GM12878 (cell line): ENCODE measurements around the gene TPRX1. TPM values are rescaled to one million over a fixed set of nuclear protein-coding genes. Genes with fewer than 3 reads are reported as not detected.

Experiments used
- BACH1 ChIP-seq: fragments of 450-650 bp; IDR thresholded peaks from 2 replicates; pipeline ENCODE4 v1.6.1; 2017; ENCODE audit warnings: mild to moderate bottlenecking, borderline replicate concordance
- BHLHE40 ChIP-seq, 2 experiments: fragments of 450-650 bp in 1 of 2; IDR thresholded peaks; 2 replicates each; pipeline ENCODE4 v1.6.1; 2011 to 2017; ENCODE audit warnings: low read depth in 2 of 2, borderline replicate concordance in 1 of 2, improper control_type of control experiment in 1 of 2, low read length in 1 of 2, mild to moderate bottlenecking in 1 of 2
- BRCA1 ChIP-seq: IDR thresholded peaks from 2 replicates; pipeline ENCODE4 v1.6.1; 2011; ENCODE audit warnings: low read depth, low read length, improper control_type of control experiment
- CBFB ChIP-seq: IDR thresholded peaks from 2 replicates; pipeline ENCODE4 v1.6.1; 2016; ENCODE audit warnings: antibody characterized with exemption, low read depth
- CHD1 ChIP-seq: IDR thresholded peaks from 2 replicates; pipeline ENCODE4 v1.6.1; 2012; ENCODE audit warnings: low read depth, low read length, improper control_type of control experiment
- CHD4 ChIP-seq: fragments of 200-600 bp; sonication (generic); IDR thresholded peaks from 2 replicates; pipeline ENCODE4 v1.6.1; 2016; ENCODE audit warnings: mild to moderate bottlenecking
- EGR1 ChIP-seq, 2 experiments: IDR thresholded peaks; 1 replicate in 1 of 2; 2 replicates in 1 of 2; pipeline ENCODE4 v1.6.1; 2011 to 2012; ENCODE audit warnings: low read depth in 2 of 2, low read length in 2 of 2, borderline replicate concordance in 1 of 2, mild to moderate bottlenecking in 1 of 2, moderate library complexity in 1 of 2
- FOXK2 ChIP-seq: fragments of 450-650 bp; IDR thresholded peaks from 2 replicates; pipeline ENCODE4 v1.6.1; 2017; ENCODE audit warnings: mild to moderate bottlenecking, moderate library complexity
- GATAD2B ChIP-seq: fragments of 450-650 bp; conservative IDR thresholded peaks from 2 replicates; pipeline ENCODE4 v1.6.1; 2017; ENCODE audit warnings: low read depth, mild to moderate bottlenecking, moderate library complexity
- HDGF ChIP-seq: fragments of 450-650 bp; IDR thresholded peaks from 2 replicates; pipeline ENCODE4 v1.6.1; 2016; ENCODE audit warnings: antibody characterized with exemption
- JUNB ChIP-seq: IDR thresholded peaks from 2 replicates; pipeline ENCODE4 v1.6.1; 2016; ENCODE audit warnings: antibody characterized with exemption, mild to moderate bottlenecking
- JUND ChIP-seq: IDR thresholded peaks from 2 replicates; pipeline ENCODE4 v1.6.1; 2012; ENCODE audit warnings: low read depth, mild to moderate bottlenecking, low read length, improper control_type of control experiment, moderate library complexity
- KLF5 ChIP-seq: fragments of 450-650 bp; IDR thresholded peaks from 2 replicates; pipeline ENCODE4 v1.6.1; 2014; ENCODE audit warnings: mild to moderate bottlenecking; ENCODE audit not compliant: partially characterized antibody
- LARP7 ChIP-seq: fragments of 450-650 bp; IDR thresholded peaks from 2 replicates; pipeline ENCODE4 v1.6.1; 2017; ENCODE audit warnings: mild to moderate bottlenecking
- MTA2 ChIP-seq: fragments of 450-650 bp; IDR thresholded peaks from 2 replicates; pipeline ENCODE4 v1.6.1; 2016; ENCODE audit warnings: low read depth, mild to moderate bottlenecking, moderate library complexity
- POLR2A ChIP-seq: IDR thresholded peaks from 2 replicates; pipeline ENCODE4 v1.6.1; 2011; ENCODE audit warnings: low read depth, mild to moderate bottlenecking, low read length
- RBBP5 ChIP-seq: fragments of 200-600 bp; sonication (generic); conservative IDR thresholded peaks from 2 replicates; pipeline ENCODE4 v1.6.1; 2016
- RCOR1 ChIP-seq: conservative IDR thresholded peaks from 2 replicates; pipeline ENCODE4 v1.6.1; 2012; ENCODE audit warnings: low read depth, low read length, improper control_type of control experiment
- SP1 ChIP-seq: IDR thresholded peaks from one replicate; pipeline ENCODE4 v1.6.1; 2011; ENCODE audit warnings: low read depth, low read length
- TAF1 ChIP-seq: IDR thresholded peaks from 2 replicates; pipeline ENCODE4 v1.6.1; 2011; ENCODE audit warnings: mild to moderate bottlenecking, low read depth, low read length, borderline replicate concordance
- TCF3 ChIP-seq: IDR thresholded peaks from 2 replicates; pipeline ENCODE4 v1.6.1; 2012; ENCODE audit warnings: low read depth, mild to moderate bottlenecking, low read length, borderline replicate concordance; ENCODE audit not compliant: insufficient read depth
- WRNIP1 ChIP-seq: IDR thresholded peaks from 2 replicates; pipeline ENCODE4 v1.6.1; 2011; ENCODE audit warnings: low read depth, low read length, improper control_type of control experiment, borderline replicate concordance
- YY1 ChIP-seq: IDR thresholded peaks from 2 replicates; pipeline ENCODE4 v1.6.1; 2011; ENCODE audit warnings: low read depth, mild to moderate bottlenecking, low read length
- ZNF207 ChIP-seq: fragments of 450-650 bp; IDR thresholded peaks from 2 replicates; pipeline ENCODE4 v1.6.1; 2014; ENCODE audit warnings: antibody characterized with exemption, mild to moderate bottlenecking, borderline replicate concordance
- polyA plus RNA-seq, 11 experiments: library from polyadenylated mRNA; depleted of rRNA in 4 of 11; unstranded in 6 of 11; stranded (reverse) in 5 of 11; fragments of >200 nt; fragmentation: Nextera tagmentation in 4 of 11; fragmentation: Illumina TruSeq in 1 of 11; extraction: Ambion mirVana in 4 of 11; extraction: Trizol in 1 of 11; gene quantifications; 1 replicate in 1 of 11; 2 replicates in 10 of 11; pipeline versions ENCODE4 v1.2.1 to v1.2.3, GENCODE V29; 2011 to 2016; ENCODE audit warnings: inconsistent platforms in 2 of 11, missing spikeins in 2 of 11, low read depth in 1 of 11
- total RNA-seq, 4 experiments: library from RNA; depleted of rRNA in 3 of 4; stranded (reverse); fragments of >200 nt in 3 of 4; fragmentation: Illumina TruSeq in 1 of 4; extraction: Trizol in 1 of 4; gene quantifications; 2 replicates each; pipeline versions ENCODE4 v1.2.1 to v1.2.3, GENCODE V29; 2013 to 2021
- TF ChIP-seq, protein P1 (sequence below): fragments of 450-650 bp; conservative IDR thresholded peaks from 2 replicates; pipeline ENCODE4 v1.6.1; 2017; ENCODE audit warnings: mild to moderate bottlenecking, moderate library complexity
- TF ChIP-seq, protein P2 (sequence below): IDR thresholded peaks from 2 replicates; pipeline ENCODE4 v1.6.1; 2012; ENCODE audit warnings: low read depth, low read length, improper control_type of control experiment
- TF ChIP-seq, protein P3 (sequence below), 3 experiments: IDR thresholded peaks in 2 of 3; conservative IDR thresholded peaks in 1 of 3; 2 replicates each; pipeline ENCODE4 v1.5.1; 2011; ENCODE audit warnings: low read depth in 3 of 3, low read length in 3 of 3, mild to moderate bottlenecking in 3 of 3, control low read depth in 2 of 3, moderate library complexity in 2 of 3, inconsistent platforms in 1 of 3, mixed read lengths in 1 of 3; ENCODE audit not compliant: control insufficient read depth in 2 of 3, insufficient read depth in 1 of 3; ENCODE audit errors: extremely low read depth in 1 of 3

TPRX1 gene
- total and polyA plus RNA-seq, 10 of the 15 experiments (the other 5 are each of a cell fraction or from before 2014, with no cell fraction given), result not detected

DNA sequence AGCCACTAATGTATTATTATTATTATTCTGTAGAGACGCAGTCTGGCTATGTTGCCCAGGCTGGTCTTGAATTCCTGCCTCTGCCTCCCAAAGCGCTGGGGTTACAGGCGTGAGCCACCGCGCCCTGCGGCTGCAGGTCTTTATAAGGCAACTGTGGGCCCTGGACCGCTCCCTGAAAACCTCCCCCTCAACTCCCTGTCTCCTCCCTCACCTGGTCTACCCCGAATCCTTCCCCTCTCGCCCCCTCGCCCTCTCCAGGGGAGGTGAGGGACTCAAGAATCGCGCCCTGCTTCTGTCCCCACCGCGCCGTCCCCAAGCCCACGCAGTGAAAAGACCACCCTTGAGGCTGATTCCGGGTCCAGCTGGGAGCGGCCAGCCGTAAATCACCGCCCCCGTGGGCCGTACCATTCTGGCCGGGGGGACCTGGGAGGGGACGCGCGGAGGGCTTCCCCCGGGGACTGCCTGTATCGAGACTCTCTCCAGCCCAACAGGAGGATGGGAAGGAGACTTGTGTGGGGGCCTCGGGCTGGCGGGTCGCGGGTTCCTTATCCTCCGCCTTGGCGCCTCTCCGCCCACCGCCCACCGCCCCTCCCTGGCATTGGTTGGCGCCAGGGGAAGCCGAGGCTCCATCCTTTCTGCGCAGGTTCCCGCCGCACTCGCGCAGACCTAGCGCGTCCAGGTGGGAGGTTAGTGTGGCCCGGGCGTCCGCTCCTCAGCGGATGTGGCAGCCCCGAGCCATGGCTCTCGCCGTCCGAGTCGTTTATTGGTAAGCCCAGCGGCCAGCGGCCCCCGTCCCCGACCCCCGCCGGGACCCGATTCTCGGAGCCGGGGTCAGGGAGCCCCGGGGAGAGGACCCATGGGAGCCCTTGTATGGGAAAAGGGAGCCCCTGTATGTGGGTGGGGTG, 26.1 kb downstream of the TPRX1 start, which contains the start of gene SELENOW (continued):
- peak; percentile 76 for TF ChIP-seq TCF3
- TF ChIP-seq BHLHE40 (IDR thresholded peaks at IDR 0.05; ENCODE audit: borderline replicate concordance in 1 of 2, low read depth in 2 of 2, low read length in 1 of 2), result peak; percentile 96 to 99
- peak; percentile 99 for TF ChIP-seq FOXK2
- TF ChIP-seq TAF1, result peak; percentile 91
- TF ChIP-seq, protein P1, sequence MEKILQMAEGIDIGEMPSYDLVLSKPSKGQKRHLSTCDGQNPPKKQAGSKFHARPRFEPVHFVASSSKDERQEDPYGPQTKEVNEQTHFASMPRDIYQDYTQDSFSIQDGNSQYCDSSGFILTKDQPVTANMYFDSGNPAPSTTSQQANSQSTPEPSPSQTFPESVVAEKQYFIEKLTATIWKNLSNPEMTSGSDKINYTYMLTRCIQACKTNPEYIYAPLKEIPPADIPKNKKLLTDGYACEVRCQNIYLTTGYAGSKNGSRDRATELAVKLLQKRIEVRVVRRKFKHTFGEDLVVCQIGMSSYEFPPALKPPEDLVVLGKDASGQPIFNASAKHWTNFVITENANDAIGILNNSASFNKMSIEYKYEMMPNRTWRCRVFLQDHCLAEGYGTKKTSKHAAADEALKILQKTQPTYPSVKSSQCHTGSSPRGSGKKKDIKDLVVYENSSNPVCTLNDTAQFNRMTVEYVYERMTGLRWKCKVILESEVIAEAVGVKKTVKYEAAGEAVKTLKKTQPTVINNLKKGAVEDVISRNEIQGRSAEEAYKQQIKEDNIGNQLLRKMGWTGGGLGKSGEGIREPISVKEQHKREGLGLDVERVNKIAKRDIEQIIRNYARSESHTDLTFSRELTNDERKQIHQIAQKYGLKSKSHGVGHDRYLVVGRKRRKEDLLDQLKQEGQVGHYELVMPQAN, result peak; percentile 78
- TF ChIP-seq, protein P2, sequence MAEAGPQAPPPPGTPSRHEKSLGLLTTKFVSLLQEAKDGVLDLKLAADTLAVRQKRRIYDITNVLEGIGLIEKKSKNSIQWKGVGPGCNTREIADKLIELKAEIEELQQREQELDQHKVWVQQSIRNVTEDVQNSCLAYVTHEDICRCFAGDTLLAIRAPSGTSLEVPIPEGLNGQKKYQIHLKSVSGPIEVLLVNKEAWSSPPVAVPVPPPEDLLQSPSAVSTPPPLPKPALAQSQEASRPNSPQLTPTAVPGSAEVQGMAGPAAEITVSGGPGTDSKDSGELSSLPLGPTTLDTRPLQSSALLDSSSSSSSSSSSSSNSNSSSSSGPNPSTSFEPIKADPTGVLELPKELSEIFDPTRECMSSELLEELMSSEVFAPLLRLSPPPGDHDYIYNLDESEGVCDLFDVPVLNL, result no peak
- TF ChIP-seq MTA2, result peak; percentile 57
- peak; percentile 99 for TF ChIP-seq KLF5
- peak; percentile 57; the same call in 1 of the 2 replicates for TF ChIP-seq RCOR1
- peak; percentile 50; the same call in 1 of the 2 replicates for TF ChIP-seq BACH1
- TF ChIP-seq CBFB, result peak; percentile 61
- peak; percentile 41; the same call in 1 of the 2 replicates for TF ChIP-seq YY1
- no peak for TF ChIP-seq RBBP5
- peak; percentile 9 to 84 for TF ChIP-seq EGR1 (IDR thresholded peaks at IDR 0.05; ENCODE audit: borderline replicate concordance in 1 of 2, low read depth in 2 of 2, low read length in 2 of 2)
- TF ChIP-seq GATAD2B, result peak; percentile 84
- TF ChIP-seq WRNIP1, result no peak
- TF ChIP-seq CHD1, result peak; percentile 98
- 0 out of 2 replicates have a peak, but pooled peaks have one; percentile 26 for TF ChIP-seq HDGF
- peak; percentile 99 for TF ChIP-seq POLR2A
- TF ChIP-seq LARP7, result peak; percentile 67; the same call in 1 of the 2 replicates
- peak; percentile 99 for TF ChIP-seq JUND
- peak; percentile 90; the same call in 1 of the 2 replicates for TF ChIP-seq ZNF207
- TF ChIP-seq CHD4, result no peak
- TF ChIP-seq SP1, result peak; percentile 90
- TF ChIP-seq, protein P3, sequence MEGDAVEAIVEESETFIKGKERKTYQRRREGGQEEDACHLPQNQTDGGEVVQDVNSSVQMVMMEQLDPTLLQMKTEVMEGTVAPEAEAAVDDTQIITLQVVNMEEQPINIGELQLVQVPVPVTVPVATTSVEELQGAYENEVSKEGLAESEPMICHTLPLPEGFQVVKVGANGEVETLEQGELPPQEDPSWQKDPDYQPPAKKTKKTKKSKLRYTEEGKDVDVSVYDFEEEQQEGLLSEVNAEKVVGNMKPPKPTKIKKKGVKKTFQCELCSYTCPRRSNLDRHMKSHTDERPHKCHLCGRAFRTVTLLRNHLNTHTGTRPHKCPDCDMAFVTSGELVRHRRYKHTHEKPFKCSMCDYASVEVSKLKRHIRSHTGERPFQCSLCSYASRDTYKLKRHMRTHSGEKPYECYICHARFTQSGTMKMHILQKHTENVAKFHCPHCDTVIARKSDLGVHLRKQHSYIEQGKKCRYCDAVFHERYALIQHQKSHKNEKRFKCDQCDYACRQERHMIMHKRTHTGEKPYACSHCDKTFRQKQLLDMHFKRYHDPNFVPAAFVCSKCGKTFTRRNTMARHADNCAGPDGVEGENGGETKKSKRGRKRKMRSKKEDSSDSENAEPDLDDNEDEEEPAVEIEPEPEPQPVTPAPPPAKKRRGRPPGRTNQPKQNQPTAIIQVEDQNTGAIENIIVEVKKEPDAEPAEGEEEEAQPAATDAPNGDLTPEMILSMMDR (IDR thresholded peaks at IDR 0.05 in 2 of 3, conservative IDR thresholded peaks at IDR 0.05 in 1 of 3; ENCODE audit: control insufficient read depth in 2 of 3, extremely low read depth in 1 of 3, insufficient read depth in 1 of 3, low read depth in 3 of 3, low read length in 3 of 3), result no peak
- peak; percentile 43; the same call in 1 of the 2 replicates for TF ChIP-seq BRCA1
- no peak for TF ChIP-seq JUNB
